GM18519 (cell line): Measurements from ENCODE around the gene SNAPC3.
"Not testable (repeated sequence)": the region's sequence is repeated elsewhere in the genome, so short reads cannot be mapped to it uniquely, and the experiment has no call there.

Experiments
- ATAC-seq: cut with Tn5 transposase; IDR thresholded peaks from one replicate; pipeline ENCODE4 v1.9.1; 2021; ENCODE audit warnings: mild to moderate bottlenecking, moderate library complexity; ENCODE audit not compliant: unreplicated experiment, low FRiP score

The SNAPC3 gene

GRCh38 chr9:15421990-15422371, 695 bp upstream of the SNAPC3 start:
- ATAC-seq = no peak

GRCh38 chr9:15423231-15423985, 732 bp downstream of the SNAPC3 start:
- peak; percentile 0 for ATAC-seq

- peak; percentile 36 for ATAC-seq
These were observed 3.3 kb downstream of the SNAPC3 start for GRCh38 chr9:15426019-15426418.

- ATAC-seq = not testable (repeated sequence)
These were observed 5.0 kb downstream of the SNAPC3 start for GRCh38 chr9:15427702-15428101.

GRCh38 chr9:15430920-15431844, 8.5 kb downstream of the SNAPC3 start:
- ATAC-seq = no peak

GRCh38 chr9:15433191-15433590, 10.5 kb downstream of the SNAPC3 start:
- ATAC-seq = no peak

GRCh38 chr9:15433661-15434060, 11.0 kb downstream of the SNAPC3 start:
- no peak for ATAC-seq

- no peak for ATAC-seq
These were observed 16.2 kb downstream of the SNAPC3 start for GRCh38 chr9:15438891-15439290.

GRCh38 chr9:15441841-15442240, 19.2 kb downstream of the SNAPC3 start:
- not testable (repeated sequence) for ATAC-seq

GRCh38 chr9:15442264-15442663, 19.6 kb downstream of the SNAPC3 start:
- ATAC-seq = not testable (repeated sequence)

- no peak for ATAC-seq
These were observed 21.5 kb downstream of the SNAPC3 start for GRCh38 chr9:15444141-15444540.

GRCh38 chr9:15453956-15454355, 31.3 kb downstream of the SNAPC3 start:
- ATAC-seq = no peak

GRCh38 chr9:15461056-15461455, 38.4 kb downstream of the SNAPC3 start:
- ATAC-seq = no peak

- no peak for ATAC-seq
These were observed 38.9 kb downstream of the SNAPC3 start for GRCh38 chr9:15461601-15462000.

GRCh38 chr9:15468145-15468544, 45.5 kb downstream of the SNAPC3 start:
- ATAC-seq = no peak

- no peak for ATAC-seq
These were observed 46.7 kb downstream of the SNAPC3 start for GRCh38 chr9:15469406-15469805.

- no peak for ATAC-seq
These were observed 47.2 kb downstream of the SNAPC3 start for GRCh38 chr9:15469862-15470261.

- ATAC-seq = no peak
These were observed 53.4 kb downstream of the SNAPC3 start for GRCh38 chr9:15475923-15476536.

- no peak for ATAC-seq
These were observed 57.4 kb downstream of the SNAPC3 start for GRCh38 chr9:15480028-15480427.

GRCh38 chr9:15482146-15482545, 59.5 kb downstream of the SNAPC3 start:
- ATAC-seq = no peak

GRCh38 chr9:15484802-15485201, 62.1 kb downstream of the SNAPC3 start:
- ATAC-seq = no peak
